Loucy (cell line): Measurements from ENCODE around the gene MTCL3.

Experiments
- H2AFZ ChIP-seq: fragments of 200-600 bp; sonication (generic); 2 replicates; pipeline ENCODE4 v1.6.0; 2016; ENCODE audit warnings: antibody characterized with exemption, mild to moderate bottlenecking, low read length, moderate library complexity
- H3F3A ChIP-seq: fragments of 200-600 bp; 2 replicates; pipeline ENCODE4 v1.6.0; 2016; ENCODE audit warnings: antibody characterized with exemption, low read depth, mild to moderate bottlenecking
- H3K27me3 ChIP-seq: fragments of 200-600 bp; sonication (generic); 2 replicates; pipeline ENCODE4 v1.6.1; 2014; ENCODE audit warnings: low read length, mild to moderate bottlenecking; ENCODE audit not compliant: insufficient read depth, poor library complexity, severe bottlenecking
- H3K36me3 ChIP-seq: fragments of 200-600 bp; sonication (generic); 2 replicates; pipeline ENCODE4 v1.6.1; 2016; ENCODE audit warnings: low read length; ENCODE audit not compliant: insufficient read depth
- H3K4me1 ChIP-seq: fragments of 200-600 bp; sonication (generic); 2 replicates; pipeline ENCODE4 v1.5.1; 2014; ENCODE audit warnings: low read length, mild to moderate bottlenecking; ENCODE audit not compliant: insufficient read depth, poor library complexity, severe bottlenecking
- H3K4me2 ChIP-seq: fragments of 200-600 bp; sonication (generic); 2 replicates; pipeline ENCODE4 v1.6.0; 2014; ENCODE audit warnings: antibody characterized with exemption, low read length, low read depth, mild to moderate bottlenecking; ENCODE audit not compliant: poor library complexity, severe bottlenecking
- H3K4me3 ChIP-seq: fragments of 200-600 bp; sonication (generic); 2 replicates; pipeline ENCODE4 v1.5.1; 2014; ENCODE audit warnings: low read length, mild to moderate bottlenecking, mixed read lengths; ENCODE audit not compliant: poor library complexity, severe bottlenecking
- H3K79me2 ChIP-seq: fragments of 200-600 bp; sonication (generic); 2 replicates; pipeline ENCODE4 v1.6.1; 2014; ENCODE audit warnings: low read length; ENCODE audit not compliant: insufficient read depth
- H3K9ac ChIP-seq: fragments of 200-600 bp; sonication (generic); 2 replicates; pipeline ENCODE4 v1.6.0; 2014; ENCODE audit warnings: mild to moderate bottlenecking, low read depth, low read length, moderate library complexity; ENCODE audit not compliant: poor library complexity, severe bottlenecking
- H3K9me2 ChIP-seq: fragments of 200-600 bp; sonication (generic); replicated peaks from 2 replicates; pipeline ENCODE4 v1.6.1; 2016; ENCODE audit warnings: low read depth, low read length, mixed read lengths
- H3K9me3 ChIP-seq: fragments of 200-600 bp; sonication (generic); 2 replicates; pipeline ENCODE4 v1.6.1; 2014; ENCODE audit warnings: mild to moderate bottlenecking, antibody characterized with exemption, low read length, low read depth; ENCODE audit not compliant: insufficient read depth
- H4K20me1 ChIP-seq: fragments of 200-600 bp; sonication (generic); 2 replicates; pipeline ENCODE4 v1.6.0; 2014; ENCODE audit warnings: antibody characterized with exemption, low read length, mild to moderate bottlenecking; ENCODE audit not compliant: insufficient read depth, poor library complexity, severe bottlenecking
- CTCF ChIP-seq: fragments of 200-600 bp; sonication (generic); conservative IDR thresholded peaks from 2 replicates; pipeline ENCODE4 v1.5.1; 2014; ENCODE audit warnings: mild to moderate bottlenecking, antibody characterized with exemption, low read length
- EZH2phosphoT487 ChIP-seq: fragments of 200-600 bp; IDR thresholded peaks from 2 replicates; pipeline ENCODE4 v1.6.1; 2018; ENCODE audit warnings: antibody characterized with exemption, mild to moderate bottlenecking, moderate library complexity, borderline replicate concordance

Gene MTCL3

DNA sequence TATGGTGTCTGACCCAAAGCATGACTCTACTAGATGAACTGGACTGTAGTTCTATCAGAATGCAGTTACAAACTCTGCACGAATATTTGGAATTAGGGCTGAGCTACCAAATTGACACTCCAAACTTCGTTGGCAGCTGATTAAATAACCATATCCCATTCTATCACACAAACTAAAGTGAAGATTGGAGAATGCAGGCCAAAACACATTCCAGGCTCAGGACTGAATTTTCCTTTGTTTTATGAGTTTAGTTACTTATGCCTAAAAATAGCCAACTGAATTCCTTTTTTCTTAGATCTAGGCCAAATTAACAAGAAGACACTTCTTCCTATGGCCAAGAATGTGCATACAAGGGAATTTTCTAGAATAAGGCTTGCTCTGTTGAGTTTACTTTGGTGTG lies 50.2 kb downstream of the MTCL3 start:
- H3K36me3 ChIP-seq, result peaks cover 6% of the 10 kb centered on the region; the same call in 1 of the 2 replicates
- H3K4me3 ChIP-seq, result no peak overlapping the region
- H3K9ac ChIP-seq, result no peak overlapping the region
- no peak for TF ChIP-seq EZH2phosphoT487
- TF ChIP-seq CTCF, result no peak
- H2AFZ ChIP-seq, result no peak overlapping the region
- H3F3A ChIP-seq, result no peaks in the 10 kb centered on the region
- H3K9me2 ChIP-seq, result no peaks in the 10 kb centered on the region
- no peaks in the 10 kb centered on the region for H3K9me3 ChIP-seq
- no peak overlapping the region for H3K4me2 ChIP-seq
- no peaks in the 10 kb centered on the region for H3K4me1 ChIP-seq
- no peaks in the 10 kb centered on the region for H3K27me3 ChIP-seq
- H3K79me2 ChIP-seq, result no peaks in the 10 kb centered on the region
- H4K20me1 ChIP-seq, result no peaks in the 10 kb centered on the region

- no peak overlapping the region for H2AFZ ChIP-seq
- H3K4me1 ChIP-seq, result no peaks in the 10 kb centered on the region
- no peak overlapping the region for H3K4me2 ChIP-seq
- no peaks in the 10 kb centered on the region for H3K9me2 ChIP-seq
- H3K4me3 ChIP-seq, result no peak overlapping the region
- H3K79me2 ChIP-seq, result no peaks in the 10 kb centered on the region
- no peaks in the 10 kb centered on the region for H3K36me3 ChIP-seq
- no peak for TF ChIP-seq EZH2phosphoT487
- TF ChIP-seq CTCF, result no peak
- H4K20me1 ChIP-seq, result no peaks in the 10 kb centered on the region
- H3K27me3 ChIP-seq, result no peaks in the 10 kb centered on the region
- no peak overlapping the region for H3K9ac ChIP-seq
- no peaks in the 10 kb centered on the region for H3F3A ChIP-seq
- H3K9me3 ChIP-seq, result no peaks in the 10 kb centered on the region
Measured at GRCh38 chr6:127466416-127466815, 52.7 kb downstream of the MTCL3 start.

- H3K4me3 ChIP-seq, result no peak overlapping the region
- H3K36me3 ChIP-seq, result no peaks in the 10 kb centered on the region
- no peaks in the 10 kb centered on the region for H3K79me2 ChIP-seq
- H3K27me3 ChIP-seq, result no peaks in the 10 kb centered on the region
- H2AFZ ChIP-seq, result no peak overlapping the region
- no peaks in the 10 kb centered on the region for H3K9me3 ChIP-seq
- H3F3A ChIP-seq, result no peaks in the 10 kb centered on the region
- no peak overlapping the region for H3K4me2 ChIP-seq
- no peak overlapping the region for H3K9ac ChIP-seq
- H3K9me2 ChIP-seq, result no peaks in the 10 kb centered on the region
- no peaks in the 10 kb centered on the region for H4K20me1 ChIP-seq
- TF ChIP-seq CTCF (peak; percentile 96), EZH2phosphoT487 (no peak)
- peaks cover 13% of the 10 kb centered on the region for H3K4me1 ChIP-seq
Measured at GRCh38 chr6:127464881-127465459, 54.2 kb downstream of the MTCL3 start.
